GM04503 (cell line): ENCODE data around the gene PCDH9.

Experiments
- DNase-seq: peaks from one replicate; pipeline ENCODE4 v3.0.0-alpha.2; 2012; ENCODE audit warnings: low read depth

The PCDH9 gene

DNA sequence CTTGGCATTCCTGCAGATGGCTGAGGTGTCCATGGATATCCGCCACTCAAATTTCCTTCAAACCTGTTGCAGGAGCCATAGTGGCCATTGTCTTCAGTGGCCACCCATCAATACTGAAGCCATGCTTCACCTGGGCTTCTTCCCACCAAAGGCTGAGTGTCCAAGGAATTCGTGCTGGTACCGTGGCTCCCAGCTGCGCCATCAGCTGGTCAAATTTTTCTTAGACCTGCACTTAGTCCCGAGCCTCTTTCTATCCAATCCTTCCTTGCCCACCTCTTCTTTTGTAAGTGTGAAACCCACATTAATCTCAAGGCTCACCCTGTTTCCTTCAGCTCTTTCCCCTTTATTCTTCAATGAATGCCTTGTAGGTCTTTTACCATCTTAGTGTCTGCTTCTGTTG lies 152.1 kb downstream of the PCDH9 start:
- DNase-seq: no peak

DNA sequence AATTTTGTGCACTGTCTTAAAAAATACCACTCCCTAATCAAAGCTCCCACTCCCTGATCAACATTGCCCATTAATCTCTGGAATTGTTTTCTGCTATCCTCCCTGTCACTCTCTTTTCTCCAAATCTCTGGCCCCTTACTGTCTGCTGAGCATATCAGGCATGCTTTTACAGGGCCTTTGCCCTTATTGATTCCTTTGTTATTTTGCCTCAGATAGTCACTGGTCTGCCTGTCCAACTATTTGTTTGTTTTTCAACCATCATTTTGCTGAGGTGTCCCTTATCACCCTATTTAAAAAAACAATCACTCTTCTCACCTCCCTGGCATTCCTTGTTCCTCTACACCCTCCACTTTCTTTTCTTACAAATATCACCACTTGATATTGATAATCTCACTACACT lies 153.0 kb downstream of the PCDH9 start:
- DNase-seq: no peak

DNA sequence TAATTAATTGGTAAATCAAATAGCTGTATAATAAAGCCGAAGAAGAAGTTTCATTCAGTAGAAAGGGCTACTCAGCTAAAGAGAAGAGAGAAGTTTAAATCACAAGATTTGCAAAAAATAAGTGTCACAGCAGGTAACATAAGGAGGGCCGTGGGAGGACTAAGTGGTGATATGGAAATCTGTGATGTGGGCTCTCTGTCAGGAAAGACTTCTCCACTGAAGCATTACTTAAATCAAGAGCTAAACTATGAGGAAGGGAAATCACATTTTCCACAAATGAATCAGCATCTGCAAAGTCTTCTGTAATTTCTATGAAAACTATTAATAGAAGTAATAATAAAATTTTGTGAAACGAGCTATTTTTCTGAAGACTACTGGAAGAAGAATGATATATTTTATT lies 153.8 kb downstream of the PCDH9 start:
- DNase-seq: no peak

- DNase-seq: no peak
Measured at GRCh38 chr13:67075239-67075638, 154.9 kb downstream of the PCDH9 start.

- no peak for DNase-seq
Measured at GRCh38 chr13:67071918-67072598, 158.1 kb downstream of the PCDH9 start.

DNA sequence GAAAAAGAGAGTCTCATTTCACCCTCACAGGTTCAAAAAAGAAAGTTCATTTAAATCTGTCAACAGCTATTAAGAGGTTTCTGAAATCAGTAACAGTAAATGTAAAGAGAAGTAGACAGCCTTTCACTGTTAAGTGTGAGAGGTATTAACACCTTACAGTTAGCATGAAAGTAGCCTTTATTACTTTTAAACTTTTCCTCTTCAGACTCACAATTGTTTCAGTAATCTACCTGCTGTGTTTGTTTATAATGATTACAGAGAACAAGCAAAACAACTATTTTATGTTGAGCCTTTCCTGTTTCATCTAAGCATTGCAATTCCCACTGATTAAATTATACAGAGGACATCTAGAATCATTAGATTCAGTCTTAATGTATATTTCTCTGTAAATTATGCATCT lies 159.8 kb downstream of the PCDH9 start:
- no peak for DNase-seq

DNA sequence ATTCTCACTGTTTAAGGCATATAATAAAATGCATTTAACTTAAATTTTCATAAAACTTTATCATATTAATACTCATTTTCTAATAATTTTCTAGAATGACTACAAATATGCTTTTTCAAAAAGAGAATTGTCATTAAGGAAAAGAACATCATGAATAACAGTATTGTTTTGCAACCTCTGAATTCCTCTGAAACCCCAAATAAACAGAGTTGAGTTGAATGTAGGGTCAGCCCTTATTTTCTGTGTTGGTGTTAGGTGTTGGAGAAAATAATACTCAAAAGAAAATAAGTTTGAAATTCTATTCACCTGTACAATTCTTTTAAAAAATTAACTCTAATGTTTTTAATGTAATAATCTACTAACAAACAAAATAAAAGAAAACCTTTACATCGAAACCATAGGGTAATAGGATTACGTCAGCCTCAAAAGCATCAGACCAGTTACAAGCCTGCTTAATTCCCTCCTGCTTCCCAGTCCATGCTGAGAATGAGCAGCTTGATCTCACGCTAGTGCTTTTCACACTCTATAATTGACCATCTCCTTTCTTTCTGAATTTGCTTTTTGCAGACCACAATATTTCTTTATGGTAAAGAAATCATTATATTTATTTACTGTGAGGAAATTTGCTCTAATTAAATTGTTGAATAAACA lies 160.9 kb downstream of the PCDH9 start:
- DNase-seq: no peak

- no peak for DNase-seq
Measured at GRCh38 chr13:67064920-67065319, 165.2 kb downstream of the PCDH9 start.

GRCh38 chr13:67063036-67063435 lies 167.1 kb downstream of the PCDH9 start:
- DNase-seq: no peak

GRCh38 chr13:67062160-67062559 lies 168.0 kb downstream of the PCDH9 start:
- DNase-seq: no peak

DNA sequence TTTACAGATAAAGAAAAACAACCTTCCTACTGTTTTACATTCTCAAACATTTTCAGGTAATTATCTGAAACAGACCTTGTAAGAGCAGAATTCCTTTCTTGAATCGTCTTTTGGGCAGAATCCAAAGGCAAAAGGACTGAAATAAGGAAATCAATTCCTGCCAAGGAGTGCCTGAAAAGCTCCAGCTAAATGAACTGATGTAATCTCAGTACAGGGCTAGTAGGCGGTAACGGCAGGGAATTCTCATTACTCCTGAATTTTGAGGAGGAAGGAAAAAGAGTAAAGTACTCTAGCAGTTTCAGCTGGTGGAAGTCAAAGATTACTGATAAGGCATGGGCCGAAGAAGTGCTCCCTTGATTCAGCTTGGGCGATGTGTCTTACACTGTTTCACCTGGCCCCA lies 168.4 kb downstream of the PCDH9 start:
- no peak for DNase-seq

- DNase-seq: no peak
Measured at GRCh38 chr13:67052550-67053490, 177.3 kb downstream of the PCDH9 start.

GRCh38 chr13:67049744-67050143 lies 180.4 kb downstream of the PCDH9 start:
- no peak for DNase-seq

GRCh38 chr13:67048821-67049150 lies 181.3 kb downstream of the PCDH9 start:
- DNase-seq: no peak

DNA sequence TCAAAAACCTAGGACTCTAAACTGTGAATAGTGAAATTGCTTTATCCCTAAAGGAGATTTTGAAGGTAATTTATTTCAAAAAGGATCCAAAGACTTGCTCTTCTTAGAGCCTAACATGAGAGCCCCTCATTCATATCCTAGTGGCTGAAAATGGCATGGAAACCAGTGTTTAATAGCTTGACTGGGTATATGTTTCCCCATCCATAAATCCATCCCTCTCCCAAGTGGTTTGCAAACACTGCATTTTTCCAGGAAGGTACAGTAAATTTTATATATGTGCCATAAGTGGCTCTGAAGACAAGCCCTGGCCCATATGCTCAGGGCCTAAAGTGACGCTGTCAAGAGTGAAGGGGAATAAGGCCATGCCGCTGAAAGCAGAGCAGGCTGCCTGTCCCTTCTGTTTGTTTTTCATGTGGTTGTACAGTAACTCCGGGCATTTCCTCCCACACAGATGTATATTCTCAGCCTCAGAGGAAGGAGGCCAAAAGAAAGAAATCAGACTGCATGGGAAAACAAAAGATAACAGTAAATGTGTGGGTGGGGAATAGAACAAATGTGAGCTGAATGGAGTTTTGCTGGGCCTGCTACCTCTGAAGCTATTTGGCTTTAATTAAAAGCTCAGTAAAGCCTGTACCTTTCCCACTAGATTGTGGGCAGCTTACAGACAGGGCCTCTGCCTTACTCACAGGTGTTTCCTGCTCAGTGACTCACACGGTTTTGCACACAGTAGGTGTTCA lies 181.9 kb downstream of the PCDH9 start:
- DNase-seq: no peak

- no peak for DNase-seq
Measured at GRCh38 chr13:67045357-67045756, 184.8 kb downstream of the PCDH9 start.

GRCh38 chr13:67043901-67044300 lies 186.2 kb downstream of the PCDH9 start:
- no peak for DNase-seq

DNA sequence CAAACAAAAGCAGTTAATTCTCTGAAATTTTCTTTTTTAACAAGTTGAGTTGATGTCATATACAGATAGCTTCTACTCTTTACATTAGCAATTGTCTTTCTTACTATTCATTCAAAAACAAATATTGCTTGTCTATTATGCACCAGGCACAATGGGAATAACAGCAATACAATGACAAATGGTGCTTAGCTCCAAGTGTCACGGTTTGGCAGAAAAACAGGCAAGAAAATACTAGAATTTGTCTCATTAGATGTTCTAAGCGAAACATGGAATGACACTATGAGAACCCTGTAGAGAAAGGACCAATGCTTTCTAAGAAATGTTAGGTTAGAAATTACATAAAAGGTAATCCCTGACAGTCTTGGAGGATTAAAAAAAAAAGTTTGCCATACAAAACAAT lies 187.6 kb downstream of the PCDH9 start:
- DNase-seq: no peak

DNA sequence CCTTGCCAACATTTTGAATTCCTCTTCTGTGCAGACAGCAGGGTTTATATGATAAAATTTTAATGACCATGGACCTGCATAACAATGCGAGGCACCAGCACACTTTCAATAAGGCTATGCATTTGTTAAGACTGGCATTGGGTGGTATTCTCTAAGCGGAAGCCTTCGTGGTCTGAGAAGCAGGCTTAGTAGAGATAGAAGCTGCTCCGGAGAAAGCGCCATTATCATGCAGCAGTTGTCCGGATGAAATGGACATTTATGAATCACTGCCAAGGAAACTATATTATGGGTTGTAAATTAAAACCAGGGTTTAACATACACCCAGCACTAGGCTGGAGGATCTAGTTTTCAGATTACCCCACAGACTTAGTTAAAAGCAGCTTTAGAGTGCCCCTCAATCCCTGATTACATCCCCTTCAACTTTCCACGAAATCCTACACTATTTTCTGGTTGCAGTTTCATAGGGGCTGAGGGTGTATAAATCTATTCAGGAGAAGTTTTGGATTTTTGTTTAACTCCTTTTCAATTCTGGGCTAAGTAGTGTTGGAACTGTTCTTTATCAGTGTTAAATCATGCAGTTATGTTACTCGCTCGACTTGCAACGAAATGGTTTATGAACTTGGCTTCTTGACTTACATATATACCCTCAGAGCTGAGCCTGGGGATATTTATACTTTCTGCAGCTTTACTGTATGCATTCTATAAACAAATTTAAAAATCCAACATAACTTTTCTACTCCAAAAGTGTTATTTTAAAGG lies 193.3 kb downstream of the PCDH9 start:
- no peak for DNase-seq

DNA sequence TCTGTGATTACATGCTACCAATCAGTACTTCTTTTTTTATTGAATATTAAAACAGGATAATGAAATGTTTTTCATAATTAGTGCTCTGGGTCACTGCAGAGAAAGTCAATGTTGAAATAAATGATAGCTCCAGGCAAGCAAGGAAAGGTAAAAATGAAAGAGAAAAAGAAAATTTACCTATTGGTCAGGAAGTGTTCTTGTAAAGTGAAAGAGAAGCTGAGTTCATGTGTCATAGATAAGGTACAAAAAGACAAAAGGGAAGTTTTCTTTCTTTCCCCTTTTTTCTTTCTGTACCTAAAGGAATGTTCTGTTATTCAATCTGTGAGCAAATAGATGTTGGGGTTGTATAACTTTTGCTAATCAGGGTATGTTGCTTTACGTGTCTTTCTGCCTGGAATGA lies 197.0 kb downstream of the PCDH9 start:
- DNase-seq: no peak

DNA sequence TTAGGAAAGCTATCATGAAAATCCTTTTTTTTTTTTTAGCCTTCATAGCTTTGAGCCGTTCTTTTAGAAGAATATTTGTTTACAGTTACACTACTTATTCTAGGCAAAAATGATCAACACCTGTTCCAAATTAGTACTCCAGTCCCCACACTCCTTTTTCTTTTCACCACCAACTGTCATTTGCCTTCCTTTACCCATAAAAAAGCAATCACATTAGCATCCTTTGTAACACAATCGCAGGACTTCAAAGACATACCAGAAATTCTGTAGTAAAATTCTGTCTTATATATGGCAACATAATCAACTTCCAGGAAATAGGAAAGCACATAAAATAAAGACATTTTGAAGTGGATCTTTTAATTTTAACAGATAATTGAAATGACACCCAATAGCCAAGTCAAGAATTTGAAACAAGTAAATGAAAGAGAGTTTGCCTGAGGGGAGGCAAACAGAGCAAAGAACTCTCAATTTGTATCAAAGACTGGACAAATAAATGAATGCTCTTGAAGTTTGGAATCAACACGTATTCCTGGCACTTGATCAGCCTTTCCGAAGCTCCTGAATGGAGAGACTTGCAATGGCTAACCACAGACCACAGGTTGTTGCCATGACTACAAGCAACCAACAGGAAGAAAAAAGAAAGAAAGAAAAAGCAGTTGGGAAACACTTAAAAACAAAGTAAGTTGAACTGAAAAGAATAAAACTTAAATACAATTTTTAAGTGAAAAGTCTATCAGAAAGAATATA lies 206.8 kb downstream of the PCDH9 start:
- DNase-seq: no peak
